HG03378 (cell line): ENCODE data around the gene HAX1.
"Not testable (repeated sequence)": the region's sequence is repeated elsewhere in the genome, so short reads cannot be mapped to it uniquely, and the experiment has no call there.

Experiments used
- ATAC-seq: cut with Tn5 transposase; IDR thresholded peaks from one replicate; pipeline ENCODE4 v1.9.1; 2021; ENCODE audit warnings: mild to moderate bottlenecking, moderate library complexity; ENCODE audit not compliant: unreplicated experiment

The HAX1 gene

GRCh38 chr1:154272999-154273563 lies 652 bp downstream of the HAX1 start:
- ATAC-seq, result no peak

- no peak for ATAC-seq
Observed at GRCh38 chr1:154276797-154277196, 4.4 kb downstream of the HAX1 start.

DNA sequence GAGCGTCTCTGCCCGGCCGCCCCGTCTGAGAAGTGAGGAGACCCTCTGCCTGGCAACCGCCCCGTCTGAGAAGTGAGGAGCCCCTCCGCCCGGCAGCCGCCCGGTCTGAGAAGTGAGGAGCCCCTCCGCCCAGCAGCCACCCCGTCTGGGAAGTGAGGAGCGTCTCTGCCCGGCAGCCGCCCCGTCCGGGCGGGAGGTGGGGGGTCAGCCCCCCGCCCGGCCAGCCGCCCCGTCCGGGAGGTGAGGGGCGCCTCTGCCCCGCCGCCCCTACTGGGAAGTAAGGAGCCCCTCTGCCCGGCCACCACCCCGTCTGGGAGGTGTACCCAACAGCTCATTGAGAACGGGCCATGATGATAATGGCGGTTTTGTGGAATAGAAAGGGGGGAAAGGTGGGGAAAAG lies 15.2 kb downstream of the HAX1 start:
- ATAC-seq, result not testable (repeated sequence)

- no peak for ATAC-seq
Observed at GRCh38 chr1:154288661-154289060, 16.2 kb downstream of the HAX1 start.

GRCh38 chr1:154290921-154291320 lies 18.5 kb downstream of the HAX1 start:
- no peak for ATAC-seq

GRCh38 chr1:154295408-154296235 lies 23.2 kb downstream of the HAX1 start:
- ATAC-seq, result no peak

DNA sequence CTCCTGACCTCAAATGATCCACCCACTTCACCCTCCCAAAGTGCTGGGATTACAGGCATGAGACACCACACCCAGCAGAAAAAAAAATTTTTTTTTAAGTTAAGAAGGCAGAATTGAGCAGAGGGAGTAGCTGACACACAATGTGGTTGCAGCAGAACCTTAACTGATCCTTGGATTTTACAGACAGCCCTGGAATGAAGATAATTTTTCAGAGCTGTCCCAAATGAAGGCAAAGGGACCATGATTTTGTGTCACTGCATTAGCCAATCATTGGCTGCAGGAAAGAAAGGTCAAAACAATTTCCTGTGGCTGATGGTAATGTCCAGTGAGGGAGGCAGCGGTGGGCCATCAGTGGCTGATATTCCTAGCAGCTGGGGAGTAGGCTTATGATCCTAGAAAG lies 29.2 kb downstream of the HAX1 start:
- no peak for ATAC-seq

- ATAC-seq, result no peak
Observed at GRCh38 chr1:154304664-154305337, 32.4 kb downstream of the HAX1 start.

DNA sequence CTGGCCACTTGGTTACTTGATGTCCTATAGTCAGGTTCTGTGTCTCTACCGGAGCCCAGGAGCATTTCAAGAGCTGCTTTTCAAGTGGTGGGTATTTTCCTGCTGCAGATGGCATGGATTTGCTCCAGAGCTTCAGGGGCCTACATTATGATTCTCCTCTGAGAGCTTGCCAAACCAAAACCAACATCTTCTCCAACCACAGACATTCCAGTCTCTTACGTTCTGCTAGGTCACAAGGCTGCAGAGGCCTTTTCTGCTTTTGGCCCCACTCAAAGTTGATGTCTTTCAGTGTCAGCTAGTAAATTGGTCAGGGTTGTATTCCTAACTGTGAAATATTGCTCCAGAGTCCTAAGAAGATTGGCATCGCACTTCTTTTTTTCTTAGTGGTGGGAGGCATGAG lies 33.7 kb downstream of the HAX1 start:
- no peak for ATAC-seq

GRCh38 chr1:154307670-154308270 lies 35.3 kb downstream of the HAX1 start:
- not testable (repeated sequence) for ATAC-seq

DNA sequence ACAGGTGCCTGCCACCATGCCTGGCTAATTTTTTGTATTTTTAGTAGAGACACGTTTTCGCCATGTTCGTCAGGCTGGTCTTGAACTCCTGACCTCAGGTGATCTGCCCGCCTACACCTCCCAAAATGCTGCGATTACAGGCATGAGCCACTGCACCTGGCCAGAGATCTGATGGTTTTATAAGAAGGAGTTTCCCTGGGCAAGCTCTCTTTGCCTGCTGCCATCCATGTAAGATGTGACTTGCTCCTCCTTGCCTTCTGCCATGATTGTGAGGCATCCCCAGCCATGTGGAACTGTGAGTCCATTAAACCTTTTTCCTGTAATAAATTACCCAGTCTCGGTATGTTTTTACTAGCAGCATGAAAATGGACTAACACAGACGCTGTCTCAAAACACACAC lies 36.7 kb downstream of the HAX1 start:
- not testable (repeated sequence) for ATAC-seq

DNA sequence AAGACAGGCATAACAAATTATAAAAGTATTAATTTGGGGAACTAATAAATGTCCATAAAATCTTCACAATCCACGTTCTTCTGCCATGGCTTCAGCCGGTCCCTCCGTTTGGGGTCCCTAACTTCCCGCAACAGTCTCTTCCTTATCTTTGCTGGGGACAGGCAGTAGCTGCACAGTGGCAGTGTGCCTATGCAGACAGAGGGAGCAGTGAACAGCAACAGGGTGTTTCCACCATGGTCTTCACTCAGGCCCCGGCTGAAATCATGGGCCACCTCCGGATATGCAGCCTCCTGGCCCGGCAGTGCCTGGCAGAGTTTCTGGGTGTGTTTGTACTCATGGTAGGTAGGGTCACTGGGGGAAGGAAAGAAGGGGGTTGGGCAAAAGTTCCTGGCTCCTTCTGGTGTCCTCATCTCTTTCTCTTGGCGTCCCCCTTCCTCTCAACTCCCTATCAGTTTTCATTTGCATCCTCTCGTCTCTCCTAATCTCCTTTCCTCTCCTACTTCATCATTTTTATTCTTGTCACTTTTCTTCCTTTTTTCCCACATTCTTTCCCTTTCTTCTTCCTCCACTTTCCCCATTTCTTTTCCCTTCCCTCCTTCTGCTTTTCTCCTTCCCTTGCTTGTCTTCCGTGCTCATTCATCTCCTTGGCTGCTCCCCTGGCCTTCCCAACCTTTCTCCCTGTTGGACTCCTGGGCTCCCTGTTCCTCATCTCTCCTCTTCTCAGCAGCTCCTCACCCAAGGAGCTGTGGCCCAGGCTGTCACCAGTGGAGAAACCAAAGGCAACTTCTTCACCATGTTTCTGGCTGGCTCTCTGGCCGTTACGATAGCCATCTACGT lies 40.0 kb downstream of the HAX1 start:
- ATAC-seq, result not testable (repeated sequence)

- ATAC-seq, result no peak
Observed at GRCh38 chr1:154313066-154313356, 40.6 kb downstream of the HAX1 start.

GRCh38 chr1:154314226-154314625 lies 41.8 kb downstream of the HAX1 start:
- ATAC-seq, result not testable (repeated sequence)

DNA sequence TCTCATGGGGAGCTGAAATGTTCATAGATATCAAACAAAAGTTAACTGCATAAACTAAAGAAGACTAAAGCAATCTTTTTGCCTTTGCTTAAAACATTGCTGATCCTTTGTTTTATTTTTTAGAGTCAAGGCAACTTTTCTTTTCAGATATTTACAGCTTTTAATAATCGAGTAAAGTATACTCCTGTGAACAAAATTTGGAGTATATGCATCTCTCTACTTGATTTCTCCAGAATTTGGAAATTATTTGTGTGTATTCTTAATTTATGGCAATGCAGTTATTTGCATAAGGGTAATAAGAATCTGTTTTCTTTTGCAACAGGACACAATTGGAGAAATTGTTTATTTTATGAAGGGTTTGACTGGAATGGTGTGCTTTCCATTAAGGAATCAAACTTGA lies 44.3 kb downstream of the HAX1 start:
- ATAC-seq, result no peak

DNA sequence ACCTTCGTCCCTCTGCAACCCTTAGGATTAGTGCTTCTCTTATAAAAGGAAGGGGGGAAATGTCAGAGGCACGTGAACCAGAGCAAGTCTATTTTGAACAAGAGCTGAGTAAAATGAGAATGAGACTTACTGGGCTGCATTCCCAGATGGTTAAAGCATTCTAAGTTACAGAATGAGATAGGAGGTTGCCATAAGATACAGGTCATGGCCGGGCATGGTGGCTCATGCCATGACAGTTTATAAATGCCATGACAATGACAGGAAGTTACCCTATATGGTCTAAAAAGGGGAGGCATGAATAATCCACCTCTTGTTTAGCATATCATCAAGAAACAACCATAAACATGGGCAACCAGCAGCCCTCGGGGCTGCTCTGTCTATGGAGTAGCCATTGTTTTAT lies 46.0 kb downstream of the HAX1 start:
- ATAC-seq, result no peak

DNA sequence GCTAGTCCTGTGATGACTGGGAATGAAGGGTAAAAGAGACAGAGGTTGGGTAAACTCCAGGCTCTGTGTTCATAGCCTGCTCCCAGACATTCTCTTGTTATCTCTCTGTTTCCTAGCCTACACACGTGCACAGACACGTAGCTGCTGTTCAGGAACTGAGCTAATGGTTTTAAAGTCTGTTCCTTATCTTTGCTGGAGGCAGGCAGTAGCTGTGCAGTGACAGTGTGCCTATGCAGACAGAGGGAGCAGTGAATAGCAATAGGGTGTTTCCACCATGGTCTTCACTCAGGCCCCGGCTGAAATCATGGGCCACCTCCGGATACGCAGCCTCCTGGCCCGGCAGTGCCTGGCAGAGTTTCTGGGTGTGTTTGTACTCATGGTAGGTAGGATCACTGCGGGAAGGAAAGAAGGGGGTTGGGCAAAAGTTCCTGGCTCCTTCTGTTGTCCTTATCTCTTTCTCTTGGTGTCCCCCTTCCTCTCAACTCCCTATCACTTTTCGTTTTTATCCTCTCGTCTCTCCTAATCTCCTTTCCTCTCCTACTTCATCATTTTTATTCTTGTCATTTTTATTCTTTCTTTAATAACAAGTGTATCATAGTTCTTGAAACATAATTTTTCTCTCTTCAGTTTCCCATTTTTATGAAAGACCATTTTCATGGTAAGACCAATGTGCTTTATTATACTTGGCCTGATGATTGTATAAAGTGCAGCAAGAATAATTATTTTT lies 48.6 kb downstream of the HAX1 start, which contains the start of gene AQP10:
Gene AQP10, plus strand, starts transcription at position 212 of the 727 bp plus-strand sequence. Its CDS starts 63 bp downstream, at position 275.
- no peak for ATAC-seq

DNA sequence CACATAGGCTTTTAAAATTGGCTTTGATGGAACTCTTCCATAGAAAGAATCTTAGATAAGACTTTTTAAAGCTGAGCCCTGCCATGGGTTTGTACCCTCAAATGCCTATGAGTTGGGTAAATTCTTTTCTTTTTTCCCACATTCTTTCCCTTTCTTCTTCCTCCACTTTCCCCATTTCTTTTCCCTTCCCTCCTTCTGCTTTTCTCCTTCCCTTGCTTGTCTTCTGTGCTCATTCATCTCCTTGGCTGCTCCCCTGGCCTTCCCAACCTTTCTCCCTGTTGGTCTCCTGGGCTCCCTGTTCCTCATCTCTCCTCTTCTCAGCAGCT lies 49.1 kb downstream of the HAX1 start:
- not testable (repeated sequence) for ATAC-seq

DNA sequence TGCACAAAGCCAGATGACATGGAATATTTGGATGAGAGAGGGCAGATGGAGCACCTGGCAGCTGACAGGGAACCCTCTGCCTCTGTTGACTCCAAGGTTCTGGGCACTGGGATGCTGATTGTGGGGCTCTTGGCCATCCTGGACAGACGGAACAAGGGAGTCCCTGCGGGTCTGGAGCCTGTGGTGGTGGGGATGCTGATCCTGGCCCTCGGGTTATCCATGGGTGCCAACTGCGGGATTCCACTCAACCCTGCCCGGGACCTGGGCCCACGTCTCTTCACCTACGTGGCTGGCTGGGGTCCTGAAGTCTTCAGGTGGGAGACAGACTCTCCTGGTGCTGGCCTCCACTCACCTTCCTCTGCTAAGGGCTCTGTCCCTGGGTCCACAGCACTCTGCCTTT lies 51.1 kb downstream of the HAX1 start:
- ATAC-seq, result no peak

DNA sequence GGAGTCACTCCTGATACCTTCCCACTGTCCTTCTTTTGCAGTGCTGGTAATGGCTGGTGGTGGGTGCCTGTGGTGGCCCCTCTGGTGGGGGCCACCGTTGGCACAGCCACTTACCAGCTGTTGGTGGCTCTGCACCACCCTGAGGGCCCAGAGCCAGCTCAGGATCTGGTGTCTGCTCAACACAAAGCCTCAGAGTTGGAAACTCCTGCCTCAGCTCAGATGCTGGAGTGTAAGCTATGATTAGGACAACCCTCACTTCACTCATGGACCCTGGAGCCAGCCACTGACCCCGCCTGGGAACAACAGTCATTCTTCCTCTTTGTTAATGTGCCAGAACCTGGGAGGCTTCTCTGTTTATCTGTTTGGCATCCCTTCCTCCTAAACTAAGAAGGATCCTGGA lies 51.8 kb downstream of the HAX1 start:
- ATAC-seq, result no peak
